Body of pancreas (tissue), 4 donors: ENCODE measurements around the gene SMIM35. TPM values are rescaled to one million over a fixed set of nuclear protein-coding genes. Genes with fewer than 3 reads are reported as not detected.
"Not testable (repeated sequence)": the region's sequence is repeated elsewhere in the genome, so short reads cannot be mapped to it uniquely, and the experiment has no call there.

Experiments used
- ATAC-seq: fragments of 150-250 bp; one replicate; pipeline ENCODE4 v1.9.1; 2016
- DNase-seq, 4 donors: peaks; one replicate each; pipeline ENCODE4 v3.0.0-alpha.2; 2019
- H3K27ac ChIP-seq, 4 donors: fragments of 200-600 bp; sonication (generic); 1 replicate in 3 of 4; 2 replicates in 1 of 4; pipeline versions ENCODE4 v1.5.1 to v1.6.1; 2016 to 2019; ENCODE audit warnings: mild to moderate bottlenecking in 1 of 4, mixed read lengths in 1 of 4, moderate library complexity in 1 of 4
- H3K27me3 ChIP-seq, 2 donors: fragments of 200-600 bp; sonication (generic); one replicate each; pipeline ENCODE4 v1.6.0; 2016; ENCODE audit warnings: mild to moderate bottlenecking in 1 of 2
- H3K36me3 ChIP-seq, 2 donors: fragments of 200-600 bp; sonication (generic); replicated peaks in 1 of 2; 2 replicates each; pipeline ENCODE4 v1.5.1; 2016; ENCODE audit warnings: low read depth in 2 of 2; ENCODE audit not compliant: insufficient read depth in 1 of 2
- H3K4me1 ChIP-seq: fragments of 200-600 bp; sonication (generic); one replicate; pipeline ENCODE4 v1.6.0; 2016
- H3K4me3 ChIP-seq, 2 donors: fragments of 200-600 bp; sonication (generic); 1 replicate in 1 of 2; 2 replicates in 1 of 2; pipeline ENCODE4 v1.5.1; 2016 to 2019
- H3K9me3 ChIP-seq, 3 donors: fragments of 200-600 bp; sonication (generic); 1 replicate in 2 of 3; 2 replicates in 1 of 3; pipeline ENCODE4 v1.5.1; 2016
- CTCF ChIP-seq, 7 experiments: fragments of 450-650 bp in 4 of 7; fragments of 200-600 bp in 3 of 7; sonication (generic) in 3 of 7; IDR thresholded peaks; one replicate each; pipeline ENCODE4 v1.5.1; 2016 to 2019; ENCODE audit warnings: antibody characterized with exemption in 7 of 7
- POLR2A ChIP-seq, 3 donors: fragments of 450-650 bp; IDR thresholded peaks; one replicate each; pipeline ENCODE4 v1.6.1; 2016; ENCODE audit warnings: antibody characterized with exemption in 3 of 3, mild to moderate bottlenecking in 2 of 3
- WGBS, 2 donors: methylation state at CpG; one replicate each; pipeline ENCODE4 v1.1.5; 2017; 5-methylcytosine and 5-hydroxymethylcytosine counted together
- intact Hi-C: fragments of 100-400 bp; cut with DNase I; formaldehyde crosslinking; loops from one replicate; pipeline ENCODE4 v1.15.1; 2023
- total RNA-seq, 2 donors: library from RNA; depleted of rRNA; stranded (reverse); fragments of >200 nt; gene quantifications; one replicate each; pipeline ENCODE4 v1.1.0, GENCODE V29; 2016

SMIM35 gene
- total RNA-seq, 2 donors from 2014 or later, result not detected

DNA sequence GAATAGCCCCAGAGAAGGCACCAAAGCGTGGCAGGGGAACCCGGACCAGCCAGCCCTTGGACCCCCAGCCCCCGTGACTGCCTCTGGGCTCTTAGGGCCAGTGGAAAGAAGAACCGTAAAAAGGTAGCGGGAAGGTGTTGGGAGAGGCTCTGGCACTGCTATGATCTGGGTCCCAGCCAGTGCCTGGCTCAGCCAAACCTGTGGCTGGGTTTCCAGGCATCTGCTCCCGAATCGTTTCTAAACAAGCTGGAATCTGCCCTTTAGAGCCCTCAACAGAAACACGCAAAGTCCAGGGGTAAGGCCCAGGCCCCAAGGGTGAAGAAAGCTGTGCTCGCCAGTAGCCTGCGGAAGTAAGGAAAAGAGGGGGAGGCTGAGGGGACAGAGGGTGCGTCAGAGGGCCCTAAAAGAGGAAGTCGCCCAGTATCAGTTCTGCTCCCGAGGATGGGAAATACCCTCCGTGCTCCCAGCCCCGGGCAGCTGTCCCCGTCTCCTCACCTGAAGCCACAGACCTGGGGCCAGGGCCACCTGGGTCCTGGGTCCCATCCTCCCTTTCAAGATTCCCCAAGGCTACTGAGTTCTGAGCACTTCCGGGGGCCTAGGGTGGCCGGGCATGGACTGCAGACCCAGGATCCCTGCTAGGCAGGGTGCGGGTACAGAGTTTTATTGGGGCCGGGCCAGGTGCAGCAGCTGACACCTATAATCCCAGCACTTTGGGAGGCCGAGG is 75.9 kb downstream of the SMIM35 start:
- no peak for ATAC-seq
- peak in 1 of 4 donors; percentile 76 for DNase-seq
- H3K27ac ChIP-seq, result peak overlapping the region in 2 of 4 donors; percentile 28 to 73

GRCh38 chr11:118009864-118010737 is 76.7 kb downstream of the SMIM35 start:
- no peak overlapping the region for H3K4me3 ChIP-seq
- H3K27me3 ChIP-seq, result no peaks in the 10 kb centered on the region
- intact Hi-C loops, result no loop called here
- TF ChIP-seq CTCF (IDR thresholded peaks at IDR 0.05) (no peak), POLR2A (IDR thresholded peaks at IDR 0.05) (no peak)
- ATAC-seq (no peak), DNase-seq (no peak)
- H3K9me3 ChIP-seq, result no peaks in the 10 kb centered on the region
- H3K27ac ChIP-seq, result peak overlapping the region in 2 of 4 donors; percentile 28 to 73
- WGBS, 2 donors, result 55 to 61% methylated on average over 9 of the region's 9 CpGs
- H3K4me1 ChIP-seq, result no peaks in the 10 kb centered on the region
- no peaks in the 10 kb centered on the region for H3K36me3 ChIP-seq

More for the DNA sequence above, 75.9 kb downstream of the SMIM35 start:
- no peaks in the 10 kb centered on the region for H3K9me3 ChIP-seq
- 72 to 79% methylated on average over 16 to 18 of the region's 21 CpGs for WGBS, 2 donors
- no peaks in the 10 kb centered on the region for H3K4me1 ChIP-seq
- TF ChIP-seq POLR2A (IDR thresholded peaks at IDR 0.05) (peak in 1 of 3 donors; percentile 17), CTCF (IDR thresholded peaks at IDR 0.05) (no peak)
- H3K36me3 ChIP-seq, result no peaks in the 10 kb centered on the region
- intact Hi-C loops, result no loop called here
- no peaks in the 10 kb centered on the region for H3K27me3 ChIP-seq
- no peak overlapping the region for H3K4me3 ChIP-seq

- no peak for TF ChIP-seq POLR2A (IDR thresholded peaks at IDR 0.05)
- no peak for TF ChIP-seq CTCF (IDR thresholded peaks at IDR 0.05)
These were observed 78.4 kb downstream of the SMIM35 start for GRCh38 chr11:118008271-118008911.

GRCh38 chr11:118007563-118008270 is 79.0 kb downstream of the SMIM35 start:
- H3K27me3 ChIP-seq, H3K4me3 ChIP-seq, H3K9me3 ChIP-seq, H3K36me3 ChIP-seq, ATAC-seq, DNase-seq, intact Hi-C loops, H3K4me1 ChIP-seq: not testable (repeated sequence)
- peak overlapping the region in 1 of 4 donors; percentile 72 for H3K27ac ChIP-seq
- 66 to 75% methylated on average over 11 of the region's 11 CpGs for WGBS, 2 donors

More at GRCh38 chr11:118008271-118008911, 78.4 kb downstream of the SMIM35 start:
- H3K27ac ChIP-seq, result peak overlapping the region in 1 of 4 donors; percentile 72
- H3K4me3 ChIP-seq, result no peak overlapping the region
- no peaks in the 10 kb centered on the region for H3K27me3 ChIP-seq
- 68 to 69% methylated on average over 4 of the region's 4 CpGs for WGBS, 2 donors
- DNase-seq, result no peak
- no peaks in the 10 kb centered on the region for H3K4me1 ChIP-seq
- intact Hi-C loops, result no loop called here
- H3K9me3 ChIP-seq, result no peaks in the 10 kb centered on the region
- no peak for ATAC-seq
- H3K36me3 ChIP-seq, result no peaks in the 10 kb centered on the region
